H1 (cell line): ENCODE measurements around the gene CAMK2N2. TPM values are rescaled to one million over a fixed set of nuclear protein-coding genes. Genes with fewer than 3 reads are reported as not detected.
A peak's percentile ranks its signal among the peaks of the same experiment; 100 is the strongest.

Experiments used
- CTCF ChIA-PET: fragments of 300-600 bp; sonication (Branson Sonifier 250); formaldehyde crosslinking; loops from one replicate; lab custom pipeline; 2021; ENCODE audit not compliant: partially characterized antibody; lab: Charles Lee
- POLR2A ChIA-PET: fragments of 300-600 bp; sonication (Branson Sonifier 250); formaldehyde crosslinking; loops from one replicate; lab custom pipeline; 2021; ENCODE audit warnings: inconsistent platforms; ENCODE audit not compliant: partially characterized antibody; lab: Charles Lee
- DNase-seq, 2 experiments: peaks; one replicate each; pipeline versions ENCODE4 v3.0.0 to v3.0.0-alpha.2; 2010 to 2022; ENCODE audit warnings: low spot score in 2 of 2, low read depth in 1 of 2, mixed read lengths in 1 of 2
- FAIRE-seq: peaks from 2 replicates; lab custom pipeline; 2011; peaks lifted over from hg19 to GRCh38; lab: Jason Lieb, UNC
- H2AFZ ChIP-seq: 2 replicates; pipeline ENCODE4 v1.8.1; 2012; ENCODE audit warnings: low read length, inconsistent platforms
- H2AK5ac ChIP-seq: 2 replicates; pipeline ENCODE4 v1.6.1; 2013; ENCODE audit warnings: low read depth, low read length
- H2BK120ac ChIP-seq: replicated peaks from 2 replicates; pipeline ENCODE3; 2013; ENCODE audit warnings: low read depth, low read length, inconsistent platforms
- H2BK12ac ChIP-seq: 2 replicates; pipeline ENCODE4 v1.6.1; 2013; ENCODE audit warnings: low read depth, low read length
- H2BK15ac ChIP-seq: 2 replicates; pipeline ENCODE4 v1.6.1; 2013; ENCODE audit warnings: low read length
- H2BK20ac ChIP-seq: 2 replicates; pipeline ENCODE4 v1.6.1; 2013; ENCODE audit warnings: low read length
- H2BK5ac ChIP-seq: 2 replicates; pipeline ENCODE4 v1.6.1; 2013; ENCODE audit warnings: low read depth, low read length
- H3K14ac ChIP-seq: 2 replicates; pipeline ENCODE4 v1.6.1; 2013; ENCODE audit warnings: inconsistent platforms; ENCODE audit not compliant: insufficient read length
- H3K18ac ChIP-seq: 2 replicates; pipeline ENCODE4 v1.6.1; 2013; ENCODE audit warnings: low read length; ENCODE audit errors: extremely low read depth
- H3K23ac ChIP-seq: 2 replicates; pipeline ENCODE4 v1.6.1; 2013; ENCODE audit warnings: inconsistent platforms; ENCODE audit not compliant: insufficient read length
- H3K23me2 ChIP-seq: 2 replicates; pipeline ENCODE4 v1.6.1; 2013; ENCODE audit warnings: low read depth, low read length
- H3K27ac ChIP-seq: 2 replicates; pipeline ENCODE4 v1.6.1; 2011; ENCODE audit warnings: low read depth, low read length, inconsistent platforms
- H3K27me3 ChIP-seq, 4 experiments: replicated peaks in 1 of 4; 1 replicate in 1 of 4; 2 replicates in 3 of 4; pipeline versions ENCODE4 v1.6.1 to v1.8.1; 2011 to 2013; ENCODE audit warnings: low read length in 3 of 4, mild to moderate bottlenecking in 3 of 4, inconsistent platforms in 2 of 4, mixed read lengths in 2 of 4, moderate library complexity in 1 of 4; ENCODE audit not compliant: control insufficient read depth in 3 of 4, insufficient read depth in 3 of 4; ENCODE audit errors: extremely low read depth in 1 of 4
- H3K36me3 ChIP-seq, 4 experiments: 2 replicates each; pipeline versions ENCODE4 v1.6.1 to v1.8.1; 2011 to 2013; ENCODE audit warnings: mild to moderate bottlenecking in 4 of 4, low read length in 3 of 4, moderate library complexity in 2 of 4, control low read depth in 1 of 4, inconsistent platforms in 1 of 4; ENCODE audit not compliant: insufficient read depth in 4 of 4, control insufficient read depth in 2 of 4
- H3K4ac ChIP-seq: replicated peaks from 2 replicates; pipeline ENCODE3; 2013; ENCODE audit warnings: low read length, low read depth, mixed read lengths, inconsistent platforms; ENCODE audit not compliant: insufficient read length
- H3K4me1 ChIP-seq, 4 experiments: replicated peaks in 1 of 4; 1 replicate in 1 of 4; 2 replicates in 3 of 4; pipeline versions ENCODE4 v1.6.1 to v1.8.1; 2011 to 2013; ENCODE audit warnings: low read length in 3 of 4, inconsistent platforms in 2 of 4, mixed read lengths in 1 of 4; ENCODE audit not compliant: insufficient read depth in 4 of 4, control insufficient read depth in 3 of 4
- H3K4me2 ChIP-seq, 2 experiments: 2 replicates each; pipeline versions ENCODE4 v1.6.1 to v1.8.1; 2011 to 2013; ENCODE audit warnings: low read depth in 2 of 2, low read length in 2 of 2, control low read depth in 1 of 2, inconsistent platforms in 1 of 2, mild to moderate bottlenecking in 1 of 2; ENCODE audit not compliant: insufficient read depth in 1 of 2
- H3K4me3 ChIP-seq, 4 experiments: fragments of 200-600, 300-600 bp in 1 of 4; sonication (generic), shearing (Covaris generic), sonication (Bioruptor Twin) in 1 of 4; 2 replicates each; pipeline versions ENCODE4 v1.5.1 to v1.8.1; 2011 to 2016; ENCODE audit warnings: low read length in 4 of 4, low read depth in 3 of 4, control low read depth in 2 of 4, inconsistent platforms in 2 of 4, mild to moderate bottlenecking in 2 of 4, mixed read lengths in 1 of 4, moderate library complexity in 1 of 4; ENCODE audit not compliant: insufficient read depth in 2 of 4; ENCODE audit errors: extremely low read depth in 1 of 4
- H3K56ac ChIP-seq: replicated peaks from 2 replicates; pipeline ENCODE3; 2013; ENCODE audit warnings: low read depth, mild to moderate bottlenecking, mixed read lengths, low read length, inconsistent platforms; ENCODE audit not compliant: insufficient read length
- H3K79me1 ChIP-seq: 2 replicates; pipeline ENCODE4 v1.6.1; 2013; ENCODE audit warnings: low read depth, low read length, control low read depth
- H3K79me2 ChIP-seq, 2 experiments: 2 replicates each; pipeline versions ENCODE4 v1.6.1 to v1.8.1; 2012 to 2013; ENCODE audit warnings: low read length in 2 of 2, mild to moderate bottlenecking in 2 of 2, inconsistent platforms in 1 of 2; ENCODE audit not compliant: insufficient read depth in 2 of 2, control insufficient read depth in 1 of 2
- H3K9ac ChIP-seq, 4 experiments: replicated peaks in 1 of 4; 1 replicate in 1 of 4; 2 replicates in 3 of 4; pipeline versions ENCODE4 v1.6.1 to v1.8.1; 2011 to 2013; ENCODE audit warnings: low read depth in 3 of 4, low read length in 3 of 4, control low read depth in 2 of 4, mild to moderate bottlenecking in 2 of 4, moderate library complexity in 2 of 4, inconsistent platforms in 1 of 4; ENCODE audit errors: extremely low read depth in 1 of 4
- H3K9me3 ChIP-seq, 2 experiments: 2 replicates each; pipeline versions ENCODE4 v1.6.1 to v1.8.1; 2012 to 2013; ENCODE audit warnings: mild to moderate bottlenecking in 2 of 2, moderate library complexity in 2 of 2, control low read depth in 1 of 2, inconsistent platforms in 1 of 2, low read depth in 1 of 2, low read length in 1 of 2, mixed read lengths in 1 of 2; ENCODE audit not compliant: insufficient read depth in 2 of 2
- H4K20me1 ChIP-seq, 2 experiments: replicated peaks in 1 of 2; 2 replicates each; pipeline versions ENCODE3 to v1.8.1; 2011 to 2013; ENCODE audit warnings: inconsistent platforms in 2 of 2, low read length in 2 of 2, mild to moderate bottlenecking in 1 of 2; ENCODE audit not compliant: insufficient read depth in 2 of 2, control insufficient read depth in 1 of 2
- H4K5ac ChIP-seq: 2 replicates; pipeline ENCODE4 v1.6.1; 2013; ENCODE audit warnings: low read length, low read depth, mixed read lengths, inconsistent platforms; ENCODE audit not compliant: insufficient read length
- H4K8ac ChIP-seq: 2 replicates; pipeline ENCODE4 v1.8.0; 2013; ENCODE audit warnings: mild to moderate bottlenecking, moderate library complexity, low read length, inconsistent platforms; ENCODE audit not compliant: insufficient read depth; ENCODE audit errors: extremely low read depth
- H4K91ac ChIP-seq: replicated peaks from 2 replicates; pipeline ENCODE3; 2013; ENCODE audit warnings: low read length, mixed read lengths, inconsistent platforms; ENCODE audit not compliant: insufficient read length
- BRCA1 ChIP-seq: IDR thresholded peaks from 2 replicates; pipeline ENCODE4 v1.6.1; 2012; ENCODE audit warnings: low read depth, low read length, improper control_type of control experiment
- CBX8 ChIP-seq: fragments of 300-800, 300-1000 bp; sonication (generic); IDR thresholded peaks from 2 replicates; pipeline ENCODE4 v1.7.1; 2016; ENCODE audit warnings: low read depth, low read length, borderline replicate concordance
- CHD2 ChIP-seq: IDR thresholded peaks from 2 replicates; pipeline ENCODE4 v1.6.1; 2012; ENCODE audit warnings: low read length, improper control_type of control experiment
- CTBP2 ChIP-seq: IDR thresholded peaks from 2 replicates; pipeline ENCODE4 v1.7.0; 2011; ENCODE audit warnings: borderline replicate concordance, mild to moderate bottlenecking, moderate library complexity, mixed read lengths, low read length; ENCODE audit not compliant: insufficient read depth, insufficient read length
- EZH2 ChIP-seq: fragments of 200-600 bp; sonication (generic); IDR thresholded peaks from 2 replicates; pipeline ENCODE4 v1.7.1; 2012; ENCODE audit warnings: low read depth, mild to moderate bottlenecking, moderate library complexity, low read length, inconsistent platforms; ENCODE audit not compliant: severe bottlenecking
- PHF8 ChIP-seq: fragments of 200-600 bp; sonication (generic); conservative IDR thresholded peaks from 2 replicates; pipeline ENCODE4 v1.7.1; 2012; ENCODE audit warnings: low read depth, mild to moderate bottlenecking, inconsistent platforms, low read length, moderate library complexity
- POLR2AphosphoS5 ChIP-seq: IDR thresholded peaks from 2 replicates; pipeline ENCODE4 v1.6.1; 2011; ENCODE audit warnings: low read depth, low read length
- SIX5 ChIP-seq: IDR thresholded peaks from 2 replicates; pipeline ENCODE4 v1.6.1; 2011; ENCODE audit warnings: mild to moderate bottlenecking, low read depth, low read length
- SP4 ChIP-seq: IDR thresholded peaks from 2 replicates; pipeline ENCODE4 v1.6.1; 2012; ENCODE audit warnings: low read length, inconsistent platforms
- SRF ChIP-seq: IDR thresholded peaks from 2 replicates; pipeline ENCODE4 v1.6.1; 2011; ENCODE audit warnings: mild to moderate bottlenecking, low read depth, low read length, moderate library complexity
- SUZ12 ChIP-seq: fragments of 200-600 bp; sonication (generic); IDR thresholded peaks from 2 replicates; pipeline ENCODE4 v1.6.1; 2012; ENCODE audit warnings: mild to moderate bottlenecking, inconsistent platforms, low read length, moderate library complexity, mixed read lengths
- TBP ChIP-seq: IDR thresholded peaks from 2 replicates; pipeline ENCODE4 v1.6.1; 2011; ENCODE audit warnings: low read depth, low read length, improper control_type of control experiment
- WGBS, 2 experiments: shearing (Covaris generic) in 1 of 2; methylation state at CpG; one replicate each; pipeline versions ENCODE4 v1.1.6 to v1.1.7; 2013 to 2015; ENCODE audit warnings: low lambda C conversion rate in 2 of 2, mixed read lengths in 2 of 2, inconsistent platforms in 1 of 2, low coverage in 1 of 2, missing lambda C conversion rate in 1 of 2; ENCODE audit not compliant: insufficient replicate concordance in 2 of 2, insufficient coverage in 1 of 2, insufficient read length in 1 of 2; ENCODE audit errors: extremely low coverage in 1 of 2, missing lambda C conversion rate in 1 of 2; 5-methylcytosine and 5-hydroxymethylcytosine counted together
- polyA plus RNA-seq, 7 experiments: library from polyadenylated mRNA; depleted of rRNA in 3 of 7; stranded (reverse) in 5 of 7; unstranded in 2 of 7; fragments of >200 nt in 5 of 7; fragments of 200-250 nt in 2 of 7; gene quantifications; 1 replicate in 5 of 7; 2 replicates in 1 of 7; 4 replicates in 1 of 7; pipeline versions ENCODE4 v1.2.1 to v1.2.3, GENCODE V29; 2011 to 2013; ENCODE audit warnings: missing spikeins in 2 of 7, mixed read lengths in 2 of 7
- total RNA-seq: library from RNA; stranded (reverse); fragmentation: NEBNext Ultra II Directional; extraction: Animal tissue kit (Norgen Biotek cat#: 25700); gene quantifications from 2 replicates; pipeline ENCODE4 v1.2.1, GENCODE V29; 2021

Gene CAMK2N2
- total and polyA plus RNA-seq, 2 of the 8 experiments (the other 6 are each of a cell fraction or from before 2014, with no cell fraction given): 4.0 to 17.7 TPM

- H3K27ac ChIP-seq: peak within 1 kb of the TSS; percentile 71; the same call in 1 of the 2 replicates
- peak; percentile 77 for TF ChIP-seq BRCA1
- peak; percentile 92 for TF ChIP-seq PHF8
- peak; percentile 92 for TF ChIP-seq CHD2
- no peak for TF ChIP-seq CTBP2
- no peak for TF ChIP-seq SRF
- peak; percentile 66 for TF ChIP-seq TBP
- peak; percentile 81 for TF ChIP-seq POLR2AphosphoS5
- TF ChIP-seq CBX8: no peak
- no peak for TF ChIP-seq EZH2
- peak; percentile 47 for TF ChIP-seq SIX5
- TF ChIP-seq SUZ12: no peak
- no peak for TF ChIP-seq SP4
These were observed 37.6 kb upstream of the CAMK2N2 start, which contains the start of gene PSMD2 for GRCh38 chr3:184298759-184299487. Gene PSMD2, plus strand, starts transcription at chr3:184299241. Its CDS starts 26 bp downstream, at chr3:184299267.

More at GRCh38 chr3:184298759-184299487, 37.6 kb upstream of the CAMK2N2 start, which contains the start of gene PSMD2:
- no peaks in the 10 kb centered on the region for H3K9me3 ChIP-seq
- peak within 1 kb of the TSS; percentile 87 for H3K18ac ChIP-seq
- peak within 1 kb of the TSS; percentile 91 to 98 (median 95) for H3K4me3 ChIP-seq
- H4K5ac ChIP-seq: peak within 1 kb of the TSS; percentile 86
- FAIRE-seq (no peak), DNase-seq (peak; percentile 80 to 94)
- H3K56ac ChIP-seq: peak within 1 kb of the TSS; percentile 32
- H2BK12ac ChIP-seq: peak within 1 kb of the TSS; percentile 53; the same call in 1 of the 2 replicates
- H2BK5ac ChIP-seq: peak within 1 kb of the TSS; percentile 60
- peak within 1 kb of the TSS; percentile 18 for H4K91ac ChIP-seq
- peaks cover 0 to 9% of the 10 kb centered on the region in 2 experiments for H4K20me1 ChIP-seq
- ChIA-PET CTCF (interaction anchor here (0.7 to 1.5 kb wide), 5 partner anchors 22 to 154 kb away, joined by 3 to 5 read pairs (median 3); no protein-coding TSS in a partner anchor), POLR2A (interaction anchor here (0.7 to 5.2 kb wide), 9 partner anchors 10 to 143 kb away, joined by 3 to 43 read pairs (median 5); partner anchors contain the start of genes DVL3 and EEF1AKMT4)
- peak within 1 kb of the TSS; percentile 95 for H4K8ac ChIP-seq
- H2AK5ac ChIP-seq: no peak within 1 kb of the TSS
- no peak within 1 kb of the TSS for H2BK20ac ChIP-seq
- H3K4me1 ChIP-seq: peaks cover 0 to 7% (median 2%) of the 10 kb centered on the region in 4 experiments; a peak in 4 of 7 replicates
- H3K4ac ChIP-seq: no peak within 1 kb of the TSS
- no peak within 1 kb of the TSS for H3K23ac ChIP-seq
- peaks cover 8% of the 10 kb centered on the region for H3K79me1 ChIP-seq
- H3K14ac ChIP-seq: no peak within 1 kb of the TSS
- no peak within 1 kb of the TSS; the same call in 1 of the 2 replicates for H2BK15ac ChIP-seq
- peaks cover 8 to 20% of the 10 kb centered on the region in 2 experiments for H3K79me2 ChIP-seq
- H3K27me3 ChIP-seq: no peaks in the 10 kb centered on the region
- peaks cover 27 to 38% (median 35%) of the 10 kb centered on the region in 4 experiments for H3K36me3 ChIP-seq
- peak within 1 kb of the TSS; percentile 74 to 93 (median 82) for H3K9ac ChIP-seq
- peak within 1 kb of the TSS; percentile 84 to 92 for H3K4me2 ChIP-seq
- no peak within 1 kb of the TSS for H2BK120ac ChIP-seq
- WGBS, 2 experiments: 3% methylated on average over 45 of the region's 78 CpGs; no CpG with 5 or more reads in 1 of the 2 experiments
- H2AFZ ChIP-seq: peak within 1 kb of the TSS; percentile 95
- H3K23me2 ChIP-seq: peaks cover 10% of the 10 kb centered on the region
